Peyer's patch (tissue), 4 donors: ENCODE measurements around the gene ITCH. TPM values are rescaled to one million over a fixed set of nuclear protein-coding genes. Genes with fewer than 3 reads are reported as not detected.

ENCODE experiments used
- DNase-seq, 3 donors: peaks; one replicate each; pipeline ENCODE4 v3.0.0-alpha.2; 2017 to 2019
- H3K27ac ChIP-seq, 4 donors: fragments of 200-600 bp; sonication (generic); one replicate each; pipeline ENCODE4 v1.5.1; 2016 to 2019
- H3K27me3 ChIP-seq, 2 donors: fragments of 200-600 bp; sonication (generic); one replicate each; pipeline ENCODE4 v1.5.1; 2019
- H3K36me3 ChIP-seq, 3 donors: fragments of 200-600 bp; sonication (generic); one replicate each; pipeline ENCODE4 v1.5.1; 2016 to 2019
- H3K4me1 ChIP-seq, 4 donors: fragments of 200-600 bp; sonication (generic); one replicate each; pipeline ENCODE4 v1.5.1; 2016 to 2019
- H3K4me3 ChIP-seq, 4 donors: fragments of 200-600 bp; sonication (generic); 1 replicate in 3 of 4; 2 replicates in 1 of 4; pipeline ENCODE4 v1.5.1; 2016 to 2019; ENCODE audit warnings: mild to moderate bottlenecking in 1 of 4
- H3K9me3 ChIP-seq, 4 donors: fragments of 200-600 bp; sonication (generic); one replicate each; pipeline ENCODE4 v1.5.1; 2016 to 2019; ENCODE audit warnings: mild to moderate bottlenecking in 1 of 4
- CTCF ChIP-seq, 6 experiments: fragments of 450-650 bp in 4 of 6; fragments of 200-600 bp in 2 of 6; sonication (generic) in 1 of 6; IDR thresholded peaks; one replicate each; pipeline ENCODE4 v1.5.1; 2017 to 2019; ENCODE audit warnings: antibody characterized with exemption in 6 of 6, mild to moderate bottlenecking in 3 of 6, moderate library complexity in 1 of 6
- POLR2A ChIP-seq, 2 donors: fragments of 450-650 bp; IDR thresholded peaks; one replicate each; pipeline ENCODE4 v1.5.1; 2017; ENCODE audit warnings: antibody characterized with exemption in 2 of 2, mild to moderate bottlenecking in 2 of 2, moderate library complexity in 2 of 2
- total RNA-seq, 4 donors: library from RNA; depleted of rRNA; stranded (reverse); fragments of >200 nt; gene quantifications; one replicate each; pipeline ENCODE4 v1.1.0, GENCODE V29; 2016

Gene ITCH
- total RNA-seq, 4 donors from 2014 or later = 43.6 to 69.3 (median 59.8) TPM

GRCh38 chr20:34485068-34485634 lies 122.1 kb downstream of the ITCH start:
- no peaks in the 10 kb centered on the region for H3K4me1 ChIP-seq
- no peaks in the 10 kb centered on the region for H3K9me3 ChIP-seq
- TF ChIP-seq CTCF (IDR thresholded peaks at IDR 0.05) = no peak
- no peak for TF ChIP-seq POLR2A (IDR thresholded peaks at IDR 0.05)
- peaks cover 0 to 69% (median 3%) of the 10 kb centered on the region in 3 donors for H3K36me3 ChIP-seq
- H3K27me3 ChIP-seq = no peaks in the 10 kb centered on the region
- no peak for DNase-seq
- no peak overlapping the region for H3K4me3 ChIP-seq
- no peak overlapping the region for H3K27ac ChIP-seq

- no peak overlapping the region for H3K4me3 ChIP-seq
- H3K27ac ChIP-seq = no peak overlapping the region
- no peaks in the 10 kb centered on the region for H3K9me3 ChIP-seq
- H3K27me3 ChIP-seq = no peaks in the 10 kb centered on the region
- H3K4me1 ChIP-seq = no peaks in the 10 kb centered on the region
- DNase-seq = no peak
- TF ChIP-seq CTCF (IDR thresholded peaks at IDR 0.05) = no peak
- TF ChIP-seq POLR2A (IDR thresholded peaks at IDR 0.05) = no peak
- H3K36me3 ChIP-seq = peaks cover 0 to 75% (median 0%) of the 10 kb centered on the region in 3 donors
Measured at GRCh38 chr20:34491226-34491931, 128.3 kb downstream of the ITCH start.

- Histone ChIP-seq H3K4me3 (no peak overlapping the region), H3K4me1 (no peaks in the 10 kb centered on the region), H3K27me3 (no peaks in the 10 kb centered on the region), H3K9me3 (no peaks in the 10 kb centered on the region), H3K36me3 (peaks cover 0 to 76% (median 0%) of the 10 kb centered on the region in 3 donors), H3K27ac (no peak overlapping the region)
- no peak for DNase-seq
- TF ChIP-seq CTCF (IDR thresholded peaks at IDR 0.05) = no peak
- no peak for TF ChIP-seq POLR2A (IDR thresholded peaks at IDR 0.05)
Measured at GRCh38 chr20:34491932-34492509, 128.9 kb downstream of the ITCH start.

- no peaks in the 10 kb centered on the region for H3K27me3 ChIP-seq
- H3K36me3 ChIP-seq = peaks cover 0 to 67% (median 0%) of the 10 kb centered on the region in 3 donors
- no peaks in the 10 kb centered on the region for H3K9me3 ChIP-seq
- no peak for TF ChIP-seq POLR2A (IDR thresholded peaks at IDR 0.05)
- no peak for TF ChIP-seq CTCF (IDR thresholded peaks at IDR 0.05)
- no peaks in the 10 kb centered on the region for H3K4me1 ChIP-seq
- no peak for DNase-seq
- H3K4me3 ChIP-seq = no peak overlapping the region
- H3K27ac ChIP-seq = no peak overlapping the region
Measured at GRCh38 chr20:34493646-34494045, 130.6 kb downstream of the ITCH start.

- TF ChIP-seq POLR2A (IDR thresholded peaks at IDR 0.05) (no peak), CTCF (IDR thresholded peaks at IDR 0.05) (no peak)
- Histone ChIP-seq H3K4me3 (no peak overlapping the region), H3K36me3 (peaks cover 0 to 60% (median 0%) of the 10 kb centered on the region in 3 donors), H3K27me3 (no peaks in the 10 kb centered on the region), H3K27ac (no peak overlapping the region), H3K9me3 (no peaks in the 10 kb centered on the region), H3K4me1 (no peaks in the 10 kb centered on the region)
- DNase-seq = no peak
Measured at GRCh38 chr20:34495307-34495706, 132.2 kb downstream of the ITCH start.
